ENCODE results near the gene ZNF223. TPM values are rescaled to one million over a fixed set of nuclear protein-coding genes. Genes with fewer than 3 reads are reported as not detected.
A peak's percentile ranks its signal among the peaks of the same experiment; 100 is the strongest.

The ZNF223 gene
- total and polyA plus RNA-seq, 10 of the 15 experiments (the other 5 are each of a cell fraction or from before 2014, with no cell fraction given), result 0.05 to 3.7 (median 0.14) TPM; not detected in 4

GRCh38 chr19:44002566-44003460 lies 49.0 kb upstream of the ZNF223 start, which contains the start of gene ZNF230 (continued):
- TF ChIP-seq CREM (IDR thresholded peaks at IDR 0.05; ENCODE audit: low read depth) (peak; percentile 90), EP300 (IDR thresholded peaks at IDR 0.05; ENCODE audit: borderline replicate concordance in 1 of 2, control insufficient read depth in 1 of 2, low read depth in 2 of 2, low read length in 2 of 2) (peak in 1 of 2 experiments; percentile 23; a peak in 1 of 4 replicates), NFYA (IDR thresholded peaks at IDR 0.05; ENCODE audit: borderline replicate concordance, low read depth, low read length) (no peak), ZNF622 (IDR thresholded peaks at IDR 0.05) (no peak), NFYB (IDR thresholded peaks at IDR 0.05; ENCODE audit: insufficient read depth, low read depth, low read length) (no peak), IKZF2 (IDR thresholded peaks at IDR 0.05) (peak; percentile 64 to 66; a peak in 3 of 4 replicates), IRF5 (IDR thresholded peaks at IDR 0.05; ENCODE audit: borderline replicate concordance) (no peak), ZNF207 (IDR thresholded peaks at IDR 0.05; ENCODE audit: borderline replicate concordance) (no peak), SKIL (IDR thresholded peaks at IDR 0.05; ENCODE audit: low read depth, poor library complexity, severe bottlenecking) (peak; percentile 42), PAX8 (IDR thresholded peaks at IDR 0.05) (no peak), POLR2A (IDR thresholded peaks at IDR 0.05; ENCODE audit: low read depth, low read length) (peak; percentile 67), EGR1 (IDR thresholded peaks at IDR 0.05; ENCODE audit: borderline replicate concordance in 1 of 2, low read depth in 2 of 2, low read length in 2 of 2) (no peak), SRF (IDR thresholded peaks at IDR 0.05; ENCODE audit: low read depth in 2 of 2, low read length in 2 of 2) (0 out of 4 replicates have a peak, but pooled peaks of 1 of the 2 experiments have one; percentile 23), BCLAF1 (IDR thresholded peaks at IDR 0.05) (no peak), CHD4 (IDR thresholded peaks at IDR 0.05) (no peak), SPI1 (IDR thresholded peaks at IDR 0.05; ENCODE audit: borderline replicate concordance, insufficient read depth, low read depth, low read length) (peak; percentile 68; the same call in 1 of the 2 replicates), MTA2 (IDR thresholded peaks at IDR 0.05; ENCODE audit: low read depth) (peak; percentile 43; the same call in 1 of the 2 replicates), RELA (IDR thresholded peaks at IDR 0.05; ENCODE audit: borderline replicate concordance, partially characterized antibody) (peak; percentile 23)
- TF ChIP-seq, protein P1, sequence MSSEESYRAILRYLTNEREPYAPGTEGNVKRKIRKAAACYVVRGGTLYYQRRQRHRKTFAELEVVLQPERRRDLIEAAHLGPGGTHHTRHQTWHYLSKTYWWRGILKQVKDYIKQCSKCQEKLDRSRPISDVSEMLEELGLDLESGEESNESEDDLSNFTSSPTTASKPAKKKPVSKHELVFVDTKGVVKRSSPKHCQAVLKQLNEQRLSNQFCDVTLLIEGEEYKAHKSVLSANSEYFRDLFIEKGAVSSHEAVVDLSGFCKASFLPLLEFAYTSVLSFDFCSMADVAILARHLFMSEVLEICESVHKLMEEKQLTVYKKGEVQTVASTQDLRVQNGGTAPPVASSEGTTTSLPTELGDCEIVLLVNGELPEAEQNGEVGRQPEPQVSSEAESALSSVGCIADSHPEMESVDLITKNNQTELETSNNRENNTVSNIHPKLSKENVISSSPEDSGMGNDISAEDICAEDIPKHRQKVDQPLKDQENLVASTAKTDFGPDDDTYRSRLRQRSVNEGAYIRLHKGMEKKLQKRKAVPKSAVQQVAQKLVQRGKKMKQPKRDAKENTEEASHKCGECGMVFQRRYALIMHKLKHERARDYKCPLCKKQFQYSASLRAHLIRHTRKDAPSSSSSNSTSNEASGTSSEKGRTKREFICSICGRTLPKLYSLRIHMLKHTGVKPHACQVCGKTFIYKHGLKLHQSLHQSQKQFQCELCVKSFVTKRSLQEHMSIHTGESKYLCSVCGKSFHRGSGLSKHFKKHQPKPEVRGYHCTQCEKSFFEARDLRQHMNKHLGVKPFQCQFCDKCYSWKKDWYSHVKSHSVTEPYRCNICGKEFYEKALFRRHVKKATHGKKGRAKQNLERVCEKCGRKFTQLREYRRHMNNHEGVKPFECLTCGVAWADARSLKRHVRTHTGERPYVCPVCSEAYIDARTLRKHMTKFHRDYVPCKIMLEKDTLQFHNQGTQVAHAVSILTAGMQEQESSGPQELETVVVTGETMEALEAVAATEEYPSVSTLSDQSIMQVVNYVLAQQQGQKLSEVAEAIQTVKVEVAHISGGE (CRISPR knock-in tag; IDR thresholded peaks at IDR 0.05), result no peak
